Ovary (tissue), 9 donors: ENCODE measurements around the gene SBNO1. TPM values are rescaled to one million over a fixed set of nuclear protein-coding genes. Genes with fewer than 3 reads are reported as not detected.

Source experiments
- DNase-seq, 5 donors: peaks; one replicate each; pipeline ENCODE4 v3.0.0-alpha.2; 2019 to 2020
- H3K27ac ChIP-seq, 2 donors: fragments of 200-600 bp; one replicate each; pipeline versions ENCODE4 v1.5.1 to v1.8.0; 2019 to 2022
- H3K27me3 ChIP-seq: fragments of 200-600 bp; one replicate; pipeline ENCODE4 v1.8.0; 2022
- H3K36me3 ChIP-seq: fragments of 200-600 bp; sonication (generic); one replicate; pipeline ENCODE4 v1.5.1; 2019
- H3K4me1 ChIP-seq: one replicate; pipeline ENCODE4 v1.8.1; 2013; ENCODE audit warnings: mild to moderate bottlenecking, moderate library complexity; ENCODE audit not compliant: insufficient read depth
- H3K4me3 ChIP-seq: fragments of 200-600 bp; sonication (generic); one replicate; pipeline ENCODE4 v1.5.1; 2017
- H3K9me3 ChIP-seq, 2 donors: fragments of 200-600 bp in 1 of 2; sonication (generic) in 1 of 2; one replicate each; pipeline versions ENCODE4 v1.5.1 to v1.8.1; 2013 to 2019; ENCODE audit warnings: mild to moderate bottlenecking in 1 of 2, moderate library complexity in 1 of 2
- CTCF ChIP-seq, 3 donors: fragments of 450-650 bp in 2 of 3; fragments of 200-600 bp in 1 of 3; IDR thresholded peaks; one replicate each; pipeline versions ENCODE4 v1.5.1 to v1.8.0; 2016 to 2022; ENCODE audit warnings: antibody characterized with exemption in 3 of 3, mild to moderate bottlenecking in 1 of 3
- EP300 ChIP-seq: sonication (generic); formaldehyde crosslinking; IDR thresholded peaks from one replicate; pipeline ENCODE4 v1.6.1; 2017; ENCODE audit warnings: antibody characterized with exemption
- POLR2A ChIP-seq: fragments of 450-650 bp; IDR thresholded peaks from one replicate; pipeline ENCODE4 v1.6.1; 2017; ENCODE audit warnings: antibody characterized with exemption, mild to moderate bottlenecking, moderate library complexity
- WGBS, 3 donors: extraction: QIAGEN DNeasy Blood & Tissue Kit in 1 of 3; methylation state at CpG; one replicate each; pipeline versions ENCODE4 v1.1.5 to v1.1.7; 2013 to 2017; 5-methylcytosine and 5-hydroxymethylcytosine counted together
- intact Hi-C, 4 donors: fragments of 100-400 bp; cut with DNase I; formaldehyde crosslinking; loops; one replicate each; pipeline versions ENCODE4 v1.11.0 to v1.15.1; 2022 to 2023
- polyA plus RNA-seq, 2 donors: library from polyadenylated mRNA; stranded (reverse); fragments of 200-250 nt in 1 of 2; fragments of 350-450 nt in 1 of 2; fragmentation: Illumina TruSeq in 1 of 2; extraction: RNeasy Lipid Tissue Mini Kit (QIAGEN cat#74804) in 1 of 2; gene quantifications; one replicate each; pipeline ENCODE4 v1.2.3, GENCODE V29; 2013 to 2014
- total RNA-seq, 7 donors: library from RNA; depleted of rRNA in 2 of 7; stranded (reverse); fragments of >200 nt in 2 of 7; fragmentation: NEBNext Ultra II Directional in 3 of 7; extraction: Animal tissue kit (Norgen Biotek cat#: 25700) in 3 of 7; gene quantifications; one replicate each; pipeline versions ENCODE4 v1.1.0 to v1.2.4, GENCODE V29; 2016 to 2023
- donor health status: DM: no; HTN: no; CAD: no; lungs with moderate emphysema.
- donor health status: DM: no; HTN: no; CAD: no.
- donor health status: Bipolar disorder and iron deficiency.
- donor health status: DM: yes; HTN: yes; CAD: no.
- donor health status: DM: no; HTN: no; CAD: no.
- donor health status: DM: yes; HTN: yes; CAD: no.

SBNO1 gene
- total and polyA plus RNA-seq, 9 donors = 5.7 to 34.0 (median 26.9) TPM

- TF ChIP-seq POLR2A (no peak), CTCF (IDR thresholded peaks at IDR 0.05) (no peak), EP300 (no peak)
- peaks cover 10% of the 10 kb centered on the region for H3K4me1 ChIP-seq
- intact Hi-C loops = loop anchor here in 1 of 4 donors (10.0 kb wide), 1 partner anchor 90 kb away; no protein-coding TSS in a partner anchor
- H3K36me3 ChIP-seq = no peaks in the 10 kb centered on the region
- H3K4me3 ChIP-seq = no peak overlapping the region
- 89 to 92% (median 91%) methylated on average over 2 of the region's 2 CpGs for WGBS, 3 donors
- H3K27me3 ChIP-seq = no peaks in the 10 kb centered on the region
- no peaks in the 10 kb centered on the region for H3K9me3 ChIP-seq
- H3K27ac ChIP-seq = no peak overlapping the region
- DNase-seq = no peak
Measured at GRCh38 chr12:123354600-123354999, 10.0 kb downstream of the SBNO1 start.

- Histone ChIP-seq H3K4me3 (no peak overlapping the region), H3K27me3 (no peaks in the 10 kb centered on the region), H3K9me3 (no peaks in the 10 kb centered on the region), H3K4me1 (peaks cover 7% of the 10 kb centered on the region), H3K27ac (no peak overlapping the region), H3K36me3 (no peaks in the 10 kb centered on the region)
- 93 to 100% (median 99%) methylated on average over 2 of the region's 2 CpGs for WGBS, 3 donors
- DNase-seq = no peak
- intact Hi-C loops = loop anchor here in 1 of 4 donors (10.0 kb wide), 1 partner anchor 87 kb away; no protein-coding TSS in a partner anchor
- TF ChIP-seq CTCF (IDR thresholded peaks at IDR 0.05) (no peak), POLR2A (no peak), EP300 (no peak)
Measured at GRCh38 chr12:123351349-123351748, 13.3 kb downstream of the SBNO1 start.

GRCh38 chr12:123346946-123347345 is 17.7 kb downstream of the SBNO1 start:
- no peaks in the 10 kb centered on the region for H3K36me3 ChIP-seq
- no peak overlapping the region for H3K27ac ChIP-seq
- intact Hi-C loops = no loop called here
- no peaks in the 10 kb centered on the region for H3K9me3 ChIP-seq
- no peak for TF ChIP-seq POLR2A
- TF ChIP-seq EP300 = no peak
- TF ChIP-seq CTCF (IDR thresholded peaks at IDR 0.05) = no peak
- H3K4me3 ChIP-seq = no peak overlapping the region
- WGBS, 3 donors = 96 to 98% (median 97%) methylated on average over 12 of the region's 12 CpGs
- H3K4me1 ChIP-seq = peaks cover 10% of the 10 kb centered on the region
- no peaks in the 10 kb centered on the region for H3K27me3 ChIP-seq
- DNase-seq = no peak

GRCh38 chr12:123344086-123344485 is 20.6 kb downstream of the SBNO1 start:
- no peaks in the 10 kb centered on the region for H3K9me3 ChIP-seq
- H3K27me3 ChIP-seq = no peaks in the 10 kb centered on the region
- WGBS, 3 donors = 8 to 17% (median 12%) methylated on average over 6 of the region's 6 CpGs
- intact Hi-C loops = no loop called here
- DNase-seq = peak; percentile 56 to 77 (median 67)
- H3K4me1 ChIP-seq = peaks cover 8% of the 10 kb centered on the region
- H3K4me3 ChIP-seq = no peak overlapping the region
- H3K27ac ChIP-seq = peak overlapping the region in 1 of 2 donors; percentile 65
- no peak for TF ChIP-seq CTCF (IDR thresholded peaks at IDR 0.05)
- no peaks in the 10 kb centered on the region for H3K36me3 ChIP-seq
